ENCODE measurements around the gene GRHPR. TPM values are rescaled to one million over a fixed set of nuclear protein-coding genes. Genes with fewer than 3 reads are reported as not detected.

The GRHPR gene
- total RNA-seq, 2 donors from 2014 or later = 129 to 137 TPM

DNA sequence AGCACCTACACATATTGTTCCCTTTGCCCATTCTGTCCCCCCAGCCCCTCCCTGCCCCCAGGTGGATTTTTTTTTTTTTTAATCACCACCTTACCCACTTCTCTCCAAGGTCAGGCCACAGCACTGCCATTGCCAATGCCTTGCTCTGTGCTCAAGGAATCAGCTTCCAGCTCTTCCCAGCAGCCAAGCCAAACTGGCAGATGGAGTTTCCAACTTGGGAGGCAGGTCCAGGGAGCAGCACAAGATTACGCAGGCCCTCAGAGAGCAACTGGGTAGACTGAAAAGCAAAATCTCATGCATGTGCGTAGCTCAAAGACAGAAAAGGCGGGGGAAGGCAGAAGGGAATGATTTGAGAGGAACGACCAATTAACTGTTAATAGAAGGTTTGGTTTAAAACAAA lies 15.1 kb downstream of the GRHPR start:
- Histone ChIP-seq H3K36me3 (peaks cover 74% of the 10 kb centered on the region), H3K4me1 (peaks cover 0 to 43% of the 10 kb centered on the region in 2 donors)

DNA sequence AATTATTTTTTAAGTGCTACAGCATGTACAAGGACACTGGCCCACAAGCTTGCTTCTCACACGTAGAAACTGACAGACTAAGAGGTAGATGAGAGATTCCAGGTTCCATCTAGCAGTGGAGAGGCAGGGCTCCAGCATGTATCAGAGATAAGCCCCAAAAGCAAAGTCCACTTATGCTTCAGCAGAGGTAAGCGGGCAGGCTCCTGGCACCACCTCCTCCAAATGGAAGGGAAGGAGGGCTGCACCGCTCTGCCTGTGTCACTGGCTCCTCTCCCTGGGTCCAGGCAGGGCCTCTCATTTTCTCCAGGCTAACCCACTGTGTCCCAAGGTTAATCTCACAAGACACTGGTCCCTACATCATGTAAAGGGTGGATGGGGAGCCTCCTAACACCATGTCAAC lies 15.9 kb downstream of the GRHPR start:
- peaks cover 0 to 35% of the 10 kb centered on the region in 2 donors for H3K4me1 ChIP-seq
- H3K36me3 ChIP-seq = peaks cover 73% of the 10 kb centered on the region
- H3K27me3 ChIP-seq = no peaks in the 10 kb centered on the region
- TF ChIP-seq, protein P1, sequence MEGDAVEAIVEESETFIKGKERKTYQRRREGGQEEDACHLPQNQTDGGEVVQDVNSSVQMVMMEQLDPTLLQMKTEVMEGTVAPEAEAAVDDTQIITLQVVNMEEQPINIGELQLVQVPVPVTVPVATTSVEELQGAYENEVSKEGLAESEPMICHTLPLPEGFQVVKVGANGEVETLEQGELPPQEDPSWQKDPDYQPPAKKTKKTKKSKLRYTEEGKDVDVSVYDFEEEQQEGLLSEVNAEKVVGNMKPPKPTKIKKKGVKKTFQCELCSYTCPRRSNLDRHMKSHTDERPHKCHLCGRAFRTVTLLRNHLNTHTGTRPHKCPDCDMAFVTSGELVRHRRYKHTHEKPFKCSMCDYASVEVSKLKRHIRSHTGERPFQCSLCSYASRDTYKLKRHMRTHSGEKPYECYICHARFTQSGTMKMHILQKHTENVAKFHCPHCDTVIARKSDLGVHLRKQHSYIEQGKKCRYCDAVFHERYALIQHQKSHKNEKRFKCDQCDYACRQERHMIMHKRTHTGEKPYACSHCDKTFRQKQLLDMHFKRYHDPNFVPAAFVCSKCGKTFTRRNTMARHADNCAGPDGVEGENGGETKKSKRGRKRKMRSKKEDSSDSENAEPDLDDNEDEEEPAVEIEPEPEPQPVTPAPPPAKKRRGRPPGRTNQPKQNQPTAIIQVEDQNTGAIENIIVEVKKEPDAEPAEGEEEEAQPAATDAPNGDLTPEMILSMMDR (IDR thresholded peaks at IDR 0.05) = no peak
- DNase-seq (ENCODE audit: low spot score) = no peak
- no peak overlapping the region for H3K4me3 ChIP-seq
- no peak overlapping the region for H3K27ac ChIP-seq
- no peaks in the 10 kb centered on the region for H3K9me3 ChIP-seq

More for the DNA sequence above, 15.1 kb downstream of the GRHPR start:
- no peak overlapping the region for H3K27ac ChIP-seq
- H3K27me3 ChIP-seq = no peaks in the 10 kb centered on the region
- TF ChIP-seq, protein P1 (IDR thresholded peaks at IDR 0.05) = no peak
- DNase-seq (ENCODE audit: low spot score) = no peak
- no peak overlapping the region for H3K4me3 ChIP-seq
- no peaks in the 10 kb centered on the region for H3K9me3 ChIP-seq

DNA sequence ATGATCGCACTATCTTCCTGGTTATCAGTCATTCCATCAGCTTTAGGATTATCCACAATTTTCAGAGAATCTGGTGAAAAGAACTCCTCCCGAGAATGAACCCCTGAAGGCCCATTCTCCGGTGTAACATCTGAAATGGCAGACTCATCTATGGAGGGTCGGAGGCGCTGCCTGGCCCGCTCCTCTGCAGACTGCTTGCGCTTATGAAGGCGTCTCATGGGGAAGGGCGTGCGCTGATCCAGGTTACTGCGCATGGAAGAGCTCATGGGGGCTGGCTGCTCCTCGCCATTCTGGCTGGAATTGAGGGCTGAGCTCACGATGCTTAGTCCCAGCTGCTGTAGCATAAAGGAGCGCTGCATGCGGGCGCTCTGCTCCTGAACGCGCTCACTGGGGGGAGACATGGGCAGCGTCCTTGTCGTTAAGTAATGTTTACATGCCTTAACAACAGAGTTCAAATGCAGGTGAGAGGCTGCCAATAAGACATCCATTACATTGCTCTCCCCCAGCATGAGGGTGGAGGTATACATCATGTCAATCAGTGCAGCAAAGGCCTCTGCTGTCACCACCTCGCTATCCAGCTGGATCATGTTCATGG lies 19.4 kb downstream of the GRHPR start:
- DNase-seq (ENCODE audit: low spot score) = no peak
- H3K4me3 ChIP-seq = no peak overlapping the region
- TF ChIP-seq, protein P1 (IDR thresholded peaks at IDR 0.05) = no peak
- peaks cover 54% of the 10 kb centered on the region for H3K36me3 ChIP-seq
- peaks cover 0 to 13% of the 10 kb centered on the region in 2 donors for H3K4me1 ChIP-seq
- H3K9me3 ChIP-seq = no peaks in the 10 kb centered on the region
- H3K27ac ChIP-seq = no peak overlapping the region
- no peaks in the 10 kb centered on the region for H3K27me3 ChIP-seq

DNA sequence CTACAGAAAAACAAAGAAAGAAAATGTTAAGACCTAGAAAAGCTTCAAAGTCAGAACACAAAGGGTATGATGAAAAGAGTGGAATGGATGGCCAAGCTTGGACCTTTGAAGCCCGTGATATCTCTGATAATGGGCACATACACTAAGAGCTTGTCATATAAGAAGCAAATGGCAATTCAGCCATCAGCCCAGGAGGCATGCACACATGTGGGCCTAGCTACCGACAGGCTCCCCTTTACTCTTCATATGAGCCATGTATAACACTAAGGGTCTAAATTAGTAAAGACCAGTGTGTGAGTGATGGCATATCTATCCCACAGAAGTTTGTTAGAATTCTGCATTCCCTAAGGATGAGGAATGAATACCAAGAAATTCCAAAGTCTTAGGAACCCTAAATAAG lies 20.1 kb downstream of the GRHPR start:
- Histone ChIP-seq H3K27me3 (no peaks in the 10 kb centered on the region), H3K9me3 (no peaks in the 10 kb centered on the region), H3K4me1 (peaks cover 0 to 6% of the 10 kb centered on the region in 2 donors), H3K27ac (no peak overlapping the region), H3K4me3 (no peak overlapping the region), H3K36me3 (peaks cover 49% of the 10 kb centered on the region)
- no peak for DNase-seq (ENCODE audit: low spot score)
- TF ChIP-seq, protein P1 (IDR thresholded peaks at IDR 0.05) = no peak

DNA sequence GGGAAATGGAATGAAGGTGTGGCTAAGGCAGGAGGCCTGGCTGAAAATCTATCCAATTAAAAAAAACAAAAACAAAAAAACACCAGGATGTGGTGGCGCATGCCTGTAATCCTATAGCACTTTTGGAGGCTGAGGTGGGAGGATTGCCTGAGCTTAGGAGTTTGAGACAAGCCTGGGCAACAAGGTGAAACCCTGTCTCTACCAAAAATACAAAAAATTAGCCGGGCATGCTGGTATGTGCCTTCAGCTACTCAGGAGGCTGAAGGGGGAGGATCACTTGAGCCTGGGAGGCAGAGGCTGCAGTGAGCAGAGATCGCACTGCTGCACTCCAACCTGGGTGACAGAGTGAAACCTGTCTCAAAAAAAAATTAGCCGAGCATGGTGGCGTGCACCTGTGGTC lies 21.1 kb downstream of the GRHPR start:
- TF ChIP-seq, protein P1 (IDR thresholded peaks at IDR 0.05) = no peak
- H3K27ac ChIP-seq = no peak overlapping the region
- H3K27me3 ChIP-seq = no peaks in the 10 kb centered on the region
- H3K9me3 ChIP-seq = no peaks in the 10 kb centered on the region
- H3K4me1 ChIP-seq = no peaks in the 10 kb centered on the region
- H3K4me3 ChIP-seq = no peak overlapping the region
- peaks cover 39% of the 10 kb centered on the region for H3K36me3 ChIP-seq
- no peak for DNase-seq (ENCODE audit: low spot score)

DNA sequence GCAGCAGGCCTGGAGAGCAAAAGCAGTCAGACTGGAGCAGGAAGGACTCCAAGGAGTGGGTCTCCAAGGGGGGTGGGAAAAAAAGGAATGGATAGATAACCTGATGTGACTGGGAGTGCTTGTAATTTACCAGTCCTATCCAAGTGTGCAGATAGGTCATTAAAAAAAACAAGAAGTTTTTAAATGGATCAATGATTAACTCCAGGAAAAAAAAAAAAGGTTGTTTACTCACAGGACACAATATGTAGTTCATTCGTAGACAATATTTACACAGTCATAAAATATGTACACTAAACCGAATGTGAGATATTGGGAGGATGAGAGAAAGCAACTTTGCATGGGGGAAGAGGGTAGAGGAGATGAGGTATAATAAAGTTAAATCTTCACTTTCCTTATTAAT lies 22.4 kb downstream of the GRHPR start:
- Histone ChIP-seq H3K4me1 (no peaks in the 10 kb centered on the region), H3K27me3 (no peaks in the 10 kb centered on the region), H3K36me3 (peaks cover 26% of the 10 kb centered on the region), H3K9me3 (no peaks in the 10 kb centered on the region), H3K4me3 (no peak overlapping the region), H3K27ac (no peak overlapping the region)
- TF ChIP-seq, protein P1 (IDR thresholded peaks at IDR 0.05) = no peak
- no peak for DNase-seq (ENCODE audit: low spot score)

All from right atrium auricular region (tissue), 2 donors.